GM12872 (cell line): ENCODE results near the gene MAP6D1.

Experiments used
- TF ChIP-seq, protein P1 (sequence below): IDR thresholded peaks from 3 replicates; pipeline ENCODE4 v1.5.1; 2011; ENCODE audit warnings: low read depth, mild to moderate bottlenecking, low read length, moderate library complexity; ENCODE audit not compliant: insufficient read depth

The MAP6D1 gene

DNA sequence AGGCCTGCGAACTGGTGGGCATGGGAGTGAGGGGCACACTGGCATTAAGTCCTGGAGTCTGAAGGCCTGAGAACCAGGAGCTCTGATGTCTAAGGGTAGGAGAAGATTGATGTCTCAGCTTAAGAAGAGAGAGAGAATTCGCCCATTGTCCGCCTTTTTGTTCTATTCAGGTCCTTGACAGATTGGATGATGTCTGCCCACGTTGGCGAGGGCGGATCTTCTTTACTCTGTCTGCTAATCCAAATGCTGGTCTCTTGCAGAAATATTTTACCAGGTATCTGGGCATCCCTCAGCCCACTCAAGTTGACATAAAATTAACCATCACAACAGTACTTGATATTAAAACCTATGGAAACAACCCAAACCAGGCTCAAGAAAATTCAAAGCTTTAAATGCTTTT is 44.1 kb downstream of the MAP6D1 start:
- TF ChIP-seq, protein P1, sequence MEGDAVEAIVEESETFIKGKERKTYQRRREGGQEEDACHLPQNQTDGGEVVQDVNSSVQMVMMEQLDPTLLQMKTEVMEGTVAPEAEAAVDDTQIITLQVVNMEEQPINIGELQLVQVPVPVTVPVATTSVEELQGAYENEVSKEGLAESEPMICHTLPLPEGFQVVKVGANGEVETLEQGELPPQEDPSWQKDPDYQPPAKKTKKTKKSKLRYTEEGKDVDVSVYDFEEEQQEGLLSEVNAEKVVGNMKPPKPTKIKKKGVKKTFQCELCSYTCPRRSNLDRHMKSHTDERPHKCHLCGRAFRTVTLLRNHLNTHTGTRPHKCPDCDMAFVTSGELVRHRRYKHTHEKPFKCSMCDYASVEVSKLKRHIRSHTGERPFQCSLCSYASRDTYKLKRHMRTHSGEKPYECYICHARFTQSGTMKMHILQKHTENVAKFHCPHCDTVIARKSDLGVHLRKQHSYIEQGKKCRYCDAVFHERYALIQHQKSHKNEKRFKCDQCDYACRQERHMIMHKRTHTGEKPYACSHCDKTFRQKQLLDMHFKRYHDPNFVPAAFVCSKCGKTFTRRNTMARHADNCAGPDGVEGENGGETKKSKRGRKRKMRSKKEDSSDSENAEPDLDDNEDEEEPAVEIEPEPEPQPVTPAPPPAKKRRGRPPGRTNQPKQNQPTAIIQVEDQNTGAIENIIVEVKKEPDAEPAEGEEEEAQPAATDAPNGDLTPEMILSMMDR: no peak

DNA sequence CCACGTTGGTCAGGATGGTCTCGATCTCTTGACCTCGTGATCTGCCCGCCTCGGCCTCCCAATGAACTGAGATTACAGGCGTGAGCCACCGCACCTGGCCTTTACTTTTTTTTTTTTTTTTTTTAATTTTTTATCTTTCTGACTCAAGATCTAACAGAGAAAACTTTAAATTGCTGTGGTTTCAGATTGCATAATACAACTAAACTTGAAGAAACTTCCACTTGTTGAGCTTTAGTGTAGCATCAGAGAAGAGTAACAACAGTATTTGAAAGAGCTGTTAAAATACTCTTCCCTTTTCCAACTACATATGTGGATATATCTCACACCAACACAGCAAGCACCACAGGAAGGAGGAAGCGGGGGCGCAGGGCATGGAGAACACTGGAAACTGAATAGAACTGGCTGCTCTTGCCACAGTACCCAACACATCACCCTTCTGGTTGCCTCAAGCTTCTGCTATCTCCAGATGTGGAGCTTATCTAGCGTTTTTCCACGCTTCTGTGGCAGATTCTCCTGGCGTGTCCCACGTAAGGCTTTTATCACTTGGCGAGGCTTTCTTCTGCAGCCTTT is 45.4 kb downstream of the MAP6D1 start:
- TF ChIP-seq, protein P1: no peak

DNA sequence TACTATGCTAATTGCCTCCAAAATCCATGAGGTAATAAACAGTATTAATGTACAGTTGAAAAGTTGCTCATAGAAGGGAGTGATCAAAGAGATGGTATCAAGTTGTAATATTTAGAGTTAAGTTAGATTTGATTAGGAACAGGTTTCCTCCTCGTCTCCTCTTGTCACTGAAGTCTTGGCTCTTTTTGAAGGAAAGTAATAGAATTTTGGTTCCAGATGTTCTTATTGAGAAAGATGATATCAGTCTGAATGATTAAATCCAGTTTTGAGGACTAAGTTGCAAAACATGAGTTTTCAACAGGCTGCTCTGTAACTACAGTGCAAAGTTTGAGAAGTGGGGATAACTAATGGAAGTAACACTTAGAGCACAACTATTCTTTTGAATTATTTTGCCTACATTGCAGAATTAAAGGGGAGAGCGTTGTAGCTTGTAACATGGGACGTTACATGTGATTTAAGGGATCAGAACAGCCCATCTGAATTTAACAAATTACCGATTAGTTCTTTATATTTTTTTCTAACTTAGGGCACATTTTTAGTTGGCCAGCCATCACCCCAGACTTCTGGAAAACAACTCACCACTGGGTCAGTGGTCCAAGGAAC is 48.3 kb downstream of the MAP6D1 start:
- TF ChIP-seq, protein P1: no peak

DNA sequence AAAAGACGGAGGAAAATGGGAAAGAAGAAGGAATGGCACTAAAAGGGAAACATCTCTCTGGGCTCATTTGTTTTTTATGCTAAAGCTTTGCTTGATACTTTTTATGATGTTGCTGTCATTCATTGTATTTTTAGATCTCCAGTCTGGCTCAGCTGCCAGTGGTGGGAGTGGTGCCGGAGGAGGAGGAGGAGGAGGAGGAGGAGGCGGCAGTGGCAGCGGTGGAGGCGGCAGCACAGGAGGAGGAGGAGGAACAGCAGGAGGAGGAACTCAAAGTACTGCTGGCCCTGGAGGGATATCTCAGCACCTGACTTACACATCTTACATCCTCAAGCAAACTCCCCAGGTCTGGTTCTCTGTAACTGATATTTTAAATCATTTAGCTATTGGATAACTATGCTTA is 49.6 kb downstream of the MAP6D1 start:
- TF ChIP-seq, protein P1: no peak

DNA sequence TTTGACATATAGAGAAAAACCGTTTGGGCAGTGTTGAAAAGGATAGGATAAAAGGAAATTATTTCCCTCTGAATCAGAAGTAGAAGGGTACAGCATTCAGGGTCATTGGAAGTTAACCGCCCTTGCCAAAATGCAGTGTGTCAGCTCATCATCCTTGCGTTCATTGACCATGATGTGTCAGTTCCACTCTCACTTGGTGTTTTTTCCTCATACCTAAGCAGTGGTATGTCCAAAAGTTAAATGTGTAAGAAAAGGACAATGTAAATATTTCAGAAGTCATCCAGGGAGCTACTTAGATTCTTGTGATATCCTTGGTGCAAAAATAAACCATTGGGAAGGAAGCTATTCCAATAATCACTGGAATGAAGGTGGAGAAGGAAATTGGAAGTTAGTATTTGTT is 50.7 kb downstream of the MAP6D1 start:
- TF ChIP-seq, protein P1: no peak

DNA sequence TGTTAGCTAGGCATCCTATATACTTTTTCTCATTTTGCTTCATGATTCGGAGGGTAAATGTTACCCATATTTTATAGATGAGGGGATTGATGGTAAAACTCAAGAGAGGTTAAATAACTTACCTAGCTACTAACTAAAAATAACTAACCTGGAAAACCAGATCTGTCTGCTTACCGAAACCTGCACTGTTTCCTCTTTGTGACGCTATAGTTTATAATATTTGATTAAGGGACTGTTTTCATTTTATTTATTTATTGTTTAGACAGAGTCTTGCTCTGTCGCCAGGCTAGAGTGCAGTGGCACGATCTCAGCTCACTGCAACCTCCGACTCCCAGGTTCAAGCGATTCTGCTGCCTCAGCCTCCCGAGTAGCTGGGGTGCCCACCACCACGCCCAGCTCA is 55.9 kb downstream of the MAP6D1 start:
- TF ChIP-seq, protein P1: no peak

DNA sequence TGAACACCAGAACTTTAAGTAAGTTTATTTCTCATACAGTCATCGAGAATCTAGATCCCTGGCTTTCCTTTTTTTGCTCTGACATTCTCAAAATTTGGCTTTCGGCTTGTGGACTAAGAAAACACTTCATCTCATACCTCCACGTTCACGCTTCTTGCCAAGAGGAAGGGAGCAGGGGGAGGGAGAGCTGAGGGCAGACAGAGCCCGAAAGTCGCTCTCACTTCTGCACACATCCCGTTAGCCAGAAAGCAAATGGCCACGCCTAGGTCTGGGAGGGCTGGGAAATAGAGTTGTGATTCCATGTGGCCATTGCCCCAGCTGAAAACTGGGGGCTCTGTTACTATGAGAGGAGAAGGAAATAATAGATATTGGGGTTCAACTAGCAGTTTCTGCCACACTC is 57.3 kb downstream of the MAP6D1 start:
- TF ChIP-seq, protein P1: no peak
